A549 (cell line): ENCODE measurements around the gene FAM53B. TPM values are rescaled to one million over a fixed set of nuclear protein-coding genes. Genes with fewer than 3 reads are reported as not detected.

ENCODE experiments used
- ATAC-seq, 2 experiments: fragments of 200-7000 bp in 1 of 2; fragments of >200 bp in 1 of 2; cut with Nextera tagmentation in 1 of 2; cut with Tn5 transposase in 1 of 2; 3 replicates each; pipeline versions ENCODE4 v1.8.0 to v1.9.1; 2018 to 2020; ENCODE audit warnings: mild to moderate bottlenecking in 1 of 2, moderate library complexity in 1 of 2
- CTCF ChIA-PET: fragments of 300-600 bp; sonication (Branson Sonifier 250); formaldehyde crosslinking; extraction: SDS; loops from one replicate; lab custom pipeline; 2021; ENCODE audit warnings: antibody characterized with exemption, inconsistent platforms; lab: Yijun Ruan, JAX
- POLR2A ChIA-PET: fragments of 350-600 bp; formaldehyde crosslinking; extraction: SDS; loops from one replicate; lab custom pipeline; 2021; ENCODE audit warnings: antibody characterized with exemption, inconsistent platforms; lab: Yijun Ruan, JAX
- DNase-seq, 2 experiments: peaks; one replicate each; pipeline versions ENCODE4 v3.0.0 to v3.0.0-alpha.2; 2011 to 2016; ENCODE audit warnings: low read depth in 1 of 2, low spot score in 1 of 2
- FAIRE-seq: peaks from 2 replicates; lab custom pipeline; 2011; peaks lifted over from hg19 to GRCh38; lab: Jason Lieb, UNC
- H3K27ac ChIP-seq, 2 experiments: fragments of >200 bp; sonication (Bioruptor Twin); formaldehyde crosslinking; 3 replicates each; pipeline ENCODE4 v1.5.1; 2016 to 2017
- H3K4me1 ChIP-seq: fragments of >200 bp; sonication (Bioruptor Twin); formaldehyde crosslinking; 3 replicates; pipeline ENCODE4 v1.6.1; 2016
- H3K4me2 ChIP-seq: fragments of >200 bp; sonication (Bioruptor Twin); formaldehyde crosslinking; 3 replicates; pipeline ENCODE4 v1.6.1; 2016
- H3K4me3 ChIP-seq: fragments of >200 bp; sonication (Bioruptor Twin); formaldehyde crosslinking; 3 replicates; pipeline ENCODE4 v1.5.1; 2016
- H3K9me3 ChIP-seq: fragments of >200 bp; sonication (Bioruptor Twin); formaldehyde crosslinking; 3 replicates; pipeline ENCODE4 v1.6.1; 2016
- CEBPB ChIP-seq, 2 experiments: fragments of >200 bp in 1 of 2; sonication (Bioruptor Twin) in 1 of 2; formaldehyde crosslinking in 1 of 2; IDR thresholded peaks; 2 replicates each; pipeline ENCODE4 v1.6.1; 2012 to 2016
- CTCF ChIP-seq: fragments of >200 bp; sonication (Bioruptor Twin); formaldehyde crosslinking; IDR thresholded peaks from 3 replicates; pipeline ENCODE4 v1.5.1; 2016
- E2F6 ChIP-seq: IDR thresholded peaks from 2 replicates; pipeline ENCODE4 v1.6.1; 2012; ENCODE audit warnings: low read depth, borderline replicate concordance
- EHF ChIP-seq: fragments of 250-450 bp; sonication (Bioruptor Pico); IDR thresholded peaks from 2 replicates; pipeline ENCODE4 v1.5.0; 2020; ENCODE audit warnings: mild to moderate bottlenecking
- EP300 ChIP-seq, 2 experiments: fragments of >200 bp; sonication (Bioruptor Twin); formaldehyde crosslinking; IDR thresholded peaks; 2 replicates in 1 of 2; 3 replicates in 1 of 2; pipeline ENCODE4 v1.6.1; 2016 to 2017
- FOSB ChIP-seq: fragments of 250-450 bp; sonication (Bioruptor Pico); IDR thresholded peaks from 2 replicates; pipeline ENCODE4 v1.5.0; 2020; ENCODE audit warnings: mild to moderate bottlenecking, moderate library complexity
- FOXS1 ChIP-seq: fragments of 250-450 bp; sonication (Bioruptor Pico); IDR thresholded peaks from 2 replicates; pipeline ENCODE4 v1.5.0; 2020; ENCODE audit warnings: mild to moderate bottlenecking, moderate library complexity
- GATA3 ChIP-seq: IDR thresholded peaks from 2 replicates; pipeline ENCODE4 v1.6.1; 2012; ENCODE audit warnings: borderline replicate concordance
- HDAC2 ChIP-seq: fragments of 200-600 bp; sonication (generic); IDR thresholded peaks from 2 replicates; pipeline ENCODE4 v1.6.1; 2016
- HEYL ChIP-seq: fragments of 250-450 bp; sonication (Bioruptor Pico); IDR thresholded peaks from 2 replicates; pipeline ENCODE4 v1.8.0; 2021; ENCODE audit warnings: mild to moderate bottlenecking, moderate library complexity
- JUNB ChIP-seq: fragments of >200 bp; sonication (Bioruptor Twin); formaldehyde crosslinking; IDR thresholded peaks from 2 replicates; pipeline ENCODE4 v1.6.1; 2016
- PBX3 ChIP-seq: IDR thresholded peaks from 2 replicates; pipeline ENCODE4 v1.6.1; 2012
- POLR2AphosphoS2 ChIP-seq: conservative IDR thresholded peaks from 2 replicates; pipeline ENCODE4 v1.6.1; 2012; ENCODE audit warnings: low read length, improper control_type of control experiment, inconsistent platforms
- RAD21 ChIP-seq, 2 experiments: fragments of >200 bp in 1 of 2; sonication (Bioruptor Twin) in 1 of 2; formaldehyde crosslinking in 1 of 2; IDR thresholded peaks in 1 of 2; conservative IDR thresholded peaks in 1 of 2; 2 replicates in 1 of 2; 3 replicates in 1 of 2; pipeline ENCODE4 v1.6.1; 2012 to 2018; ENCODE audit warnings: inconsistent platforms in 1 of 2
- RCOR1 ChIP-seq: fragments of 150-350 bp; IDR thresholded peaks from 2 replicates; pipeline ENCODE4 v1.6.1; 2014; ENCODE audit warnings: antibody characterized with exemption, low read length, low read depth
- RFX5 ChIP-seq: fragments of 450-650 bp; IDR thresholded peaks from 2 replicates; pipeline ENCODE4 v1.7.1; 2014; ENCODE audit warnings: antibody characterized with exemption, mild to moderate bottlenecking, moderate library complexity
- ZNF302 ChIP-seq: fragments of 250-450 bp; sonication (Bioruptor Pico); IDR thresholded peaks from 2 replicates; pipeline ENCODE4 v1.9.0; 2021; ENCODE audit warnings: inconsistent platforms, mild to moderate bottlenecking, moderate library complexity
- ZSCAN20 ChIP-seq: fragments of 250-450 bp; sonication (Bioruptor Pico); IDR thresholded peaks from 2 replicates; pipeline ENCODE4 v1.8.0; 2022; ENCODE audit warnings: mild to moderate bottlenecking, moderate library complexity
- WGBS: methylation state at CpG from one replicate; pipeline ENCODE4 v1.1.6; 2017; ENCODE audit errors: missing lambda C conversion rate; 5-methylcytosine and 5-hydroxymethylcytosine counted together
- polyA plus RNA-seq, 4 experiments: library from polyadenylated mRNA; depleted of rRNA in 3 of 4; stranded (reverse); fragments of >200 nt; fragmentation: RNase III in 1 of 4; extraction: RNeasy Plus Mini Kit Qiagen cat#74134 plus additional on column Dnase treatment in 1 of 4; gene quantifications; 2 replicates in 3 of 4; 3 replicates in 1 of 4; pipeline ENCODE4 v1.2.3, GENCODE V29; 2011 to 2017
- TF ChIP-seq, protein P1 (sequence below): fragments of >200 bp; sonication (Bioruptor Twin); formaldehyde crosslinking; IDR thresholded peaks from 3 replicates; pipeline ENCODE4 v1.6.1; 2016
- TF ChIP-seq, protein P2 (sequence below): fragments of 250-450 bp; sonication (Bioruptor Pico); IDR thresholded peaks from 2 replicates; pipeline ENCODE4 v1.5.0; 2020; ENCODE audit warnings: low read depth, mild to moderate bottlenecking, moderate library complexity

The FAM53B gene
- polyA plus RNA-seq, 2 of the 4 experiments (the other 2 are of a cell fraction) = 5.1 to 8.5 TPM

- CTCF ChIA-PET = no interaction called here
- FAIRE-seq (no peak), ATAC-seq (no peak)
- TF ChIP-seq RCOR1 (no peak), HEYL (CRISPR knock-in tag) (no peak), JUNB (no peak), CTCF (no peak), CEBPB (IDR thresholded peaks at IDR 0.05) (no peak), E2F6 (no peak)
- TF ChIP-seq, protein P1, sequence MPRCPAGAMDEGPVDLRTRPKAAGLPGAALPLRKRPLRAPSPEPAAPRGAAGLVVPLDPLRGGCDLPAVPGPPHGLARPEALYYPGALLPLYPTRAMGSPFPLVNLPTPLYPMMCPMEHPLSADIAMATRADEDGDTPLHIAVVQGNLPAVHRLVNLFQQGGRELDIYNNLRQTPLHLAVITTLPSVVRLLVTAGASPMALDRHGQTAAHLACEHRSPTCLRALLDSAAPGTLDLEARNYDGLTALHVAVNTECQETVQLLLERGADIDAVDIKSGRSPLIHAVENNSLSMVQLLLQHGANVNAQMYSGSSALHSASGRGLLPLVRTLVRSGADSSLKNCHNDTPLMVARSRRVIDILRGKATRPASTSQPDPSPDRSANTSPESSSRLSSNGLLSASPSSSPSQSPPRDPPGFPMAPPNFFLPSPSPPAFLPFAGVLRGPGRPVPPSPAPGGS = no peak
- TF ChIP-seq, all 56 proteins: peak for 0
- DNase-seq = no peak
- Histone ChIP-seq H3K4me2 (no peak overlapping the region), H3K4me3 (no peak overlapping the region), H3K4me1 (peaks cover 6% of the 10 kb centered on the region; the same call in 1 of the 3 replicates), H3K27ac (no peak overlapping the region), H3K9me3 (no peaks in the 10 kb centered on the region)
- 68% methylated on average over 6 of the region's 7 CpGs for WGBS
- POLR2A ChIA-PET = no interaction called here
These were observed 144.6 kb downstream of the FAM53B start for GRCh38 chr10:124599588-124600050.

DNA sequence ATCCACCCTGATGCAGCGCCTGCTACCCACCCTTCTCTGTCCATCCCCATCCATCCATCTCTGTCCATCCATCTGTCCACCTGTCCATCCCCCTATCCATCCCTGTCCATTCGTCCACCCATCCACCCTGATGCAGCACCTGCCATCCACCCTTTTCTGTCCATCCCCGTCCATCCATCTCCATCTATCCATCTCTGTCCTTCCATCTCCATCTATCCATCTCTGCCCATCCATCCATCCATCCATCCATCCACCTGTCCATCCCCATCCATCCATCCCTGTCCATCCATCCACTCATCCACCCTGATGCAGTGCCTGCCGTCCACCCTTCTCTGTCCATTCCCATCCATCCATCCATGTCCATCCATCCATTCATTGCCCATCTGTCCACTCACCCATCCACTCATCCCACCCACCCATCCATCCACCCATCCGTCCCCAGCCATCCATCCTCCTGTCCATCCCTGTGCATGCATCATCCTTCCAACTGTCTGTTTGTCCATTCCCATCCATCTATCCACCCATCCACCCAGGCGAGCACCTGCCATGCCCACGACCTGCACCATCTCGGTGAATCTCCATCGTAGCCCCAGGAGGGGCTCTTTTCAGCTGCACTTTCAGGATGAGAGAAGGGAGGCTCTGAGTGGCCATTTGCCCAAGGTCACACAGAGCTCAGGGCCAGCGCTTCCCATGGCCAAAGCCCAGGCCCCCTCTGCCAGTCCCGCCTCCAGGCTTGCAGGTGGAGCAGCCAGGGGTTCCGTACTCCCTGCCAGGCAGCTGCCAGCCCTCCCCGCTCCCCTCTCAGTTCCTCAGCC is 145.2 kb downstream of the FAM53B start:
- FAIRE-seq = no peak
- CTCF ChIA-PET = no interaction called here
- TF ChIP-seq GATA3 (no peak), EP300 (IDR thresholded peaks at IDR 0.05) (no peak)
- TF ChIP-seq, protein P2, sequence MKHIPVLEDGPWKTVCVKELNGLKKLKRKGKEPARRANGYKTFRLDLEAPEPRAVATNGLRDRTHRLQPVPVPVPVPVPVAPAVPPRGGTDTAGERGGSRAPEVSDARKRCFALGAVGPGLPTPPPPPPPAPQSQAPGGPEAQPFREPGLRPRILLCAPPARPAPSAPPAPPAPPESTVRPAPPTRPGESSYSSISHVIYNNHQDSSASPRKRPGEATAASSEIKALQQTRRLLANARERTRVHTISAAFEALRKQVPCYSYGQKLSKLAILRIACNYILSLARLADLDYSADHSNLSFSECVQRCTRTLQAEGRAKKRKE = no peak
- TF ChIP-seq, all 56 proteins: peak for 0
- no peaks in the 10 kb centered on the region for H3K9me3 ChIP-seq
- H3K4me2 ChIP-seq = no peak overlapping the region
- peaks cover 6% of the 10 kb centered on the region; the same call in 1 of the 3 replicates for H3K4me1 ChIP-seq
- DNase-seq = no peak
- H3K27ac ChIP-seq = no peak overlapping the region
- POLR2A ChIA-PET = no interaction called here
- H3K4me3 ChIP-seq = no peak overlapping the region
- no peak for ATAC-seq
- 69% methylated on average over 13 of the region's 13 CpGs for WGBS

GRCh38 chr10:124598196-124598595 is 146.0 kb downstream of the FAM53B start:
- no peak overlapping the region for H3K27ac ChIP-seq
- TF ChIP-seq PBX3 = no peak
- CTCF ChIA-PET = no interaction called here

GRCh38 chr10:124597846-124598165 is 146.4 kb downstream of the FAM53B start:
- 86% methylated on average over 6 of the region's 10 CpGs for WGBS
- FAIRE-seq = no peak
- Histone ChIP-seq H3K4me2 (no peak overlapping the region), H3K4me1 (peaks cover 6% of the 10 kb centered on the region; the same call in 1 of the 3 replicates), H3K27ac (no peak overlapping the region), H3K4me3 (no peak overlapping the region), H3K9me3 (no peaks in the 10 kb centered on the region)
- ChIA-PET POLR2A (no interaction called here), CTCF (no interaction called here)
- no peak for DNase-seq
- no peak for ATAC-seq
- TF ChIP-seq FOXS1 (CRISPR knock-in tag) (no peak), ZSCAN20 (CRISPR knock-in tag) (no peak), CTCF (no peak), EHF (CRISPR knock-in tag) (no peak), POLR2AphosphoS2 (no peak), RAD21 (conservative IDR thresholded peaks at IDR 0.05 in 1 of 2, IDR thresholded peaks at IDR 0.05 in 1 of 2) (no peak), FOSB (CRISPR knock-in tag) (no peak), EP300 (IDR thresholded peaks at IDR 0.05) (no peak), HDAC2 (no peak), ZNF302 (CRISPR knock-in tag) (no peak), RFX5 (no peak)

More at GRCh38 chr10:124598196-124598595, 146.0 kb downstream of the FAM53B start:
- Histone ChIP-seq H3K4me2 (no peak overlapping the region), H3K4me3 (no peak overlapping the region), H3K9me3 (no peaks in the 10 kb centered on the region), H3K4me1 (peaks cover 6% of the 10 kb centered on the region; the same call in 1 of the 3 replicates)
- FAIRE-seq (no peak), DNase-seq (no peak), ATAC-seq (no peak)
- POLR2A ChIA-PET = no interaction called here
- 64% methylated on average over 6 of the region's 6 CpGs for WGBS
